PC-3 (cell line): ENCODE results near the gene DGKD.

Source experiments
- EZH2phosphoT487 ChIP-seq: fragments of 300-600 bp; sonication (generic); IDR thresholded peaks from 2 replicates; pipeline ENCODE4 v1.6.1; 2018; ENCODE audit warnings: mild to moderate bottlenecking, antibody characterized with exemption, low read length, borderline replicate concordance
- TF ChIP-seq, protein P1 (sequence below): fragments of 300-600 bp; sonication (generic); conservative IDR thresholded peaks from 2 replicates; pipeline ENCODE4 v1.5.1; 2017; ENCODE audit warnings: antibody characterized with exemption, low read depth, mild to moderate bottlenecking, low read length

DNA sequence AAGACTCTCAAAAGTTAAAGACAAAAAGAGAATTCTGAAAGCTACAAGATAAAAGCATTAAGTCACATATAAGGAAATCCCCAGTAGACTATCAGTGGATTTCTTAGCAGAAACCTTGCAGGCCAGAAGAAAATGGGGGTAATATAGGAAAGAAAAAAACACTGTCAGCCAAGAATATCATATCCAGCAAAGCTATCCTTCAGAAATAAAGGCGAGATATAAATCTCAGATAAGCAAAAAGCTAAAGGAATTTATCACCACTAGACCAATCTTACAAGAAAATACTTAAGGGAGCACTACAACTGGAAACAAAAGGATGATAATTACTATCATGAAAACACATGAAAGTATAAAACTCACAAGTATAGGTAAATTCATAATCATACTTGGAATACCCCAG is 149.2 kb downstream of the DGKD start:
- TF ChIP-seq, protein P1, sequence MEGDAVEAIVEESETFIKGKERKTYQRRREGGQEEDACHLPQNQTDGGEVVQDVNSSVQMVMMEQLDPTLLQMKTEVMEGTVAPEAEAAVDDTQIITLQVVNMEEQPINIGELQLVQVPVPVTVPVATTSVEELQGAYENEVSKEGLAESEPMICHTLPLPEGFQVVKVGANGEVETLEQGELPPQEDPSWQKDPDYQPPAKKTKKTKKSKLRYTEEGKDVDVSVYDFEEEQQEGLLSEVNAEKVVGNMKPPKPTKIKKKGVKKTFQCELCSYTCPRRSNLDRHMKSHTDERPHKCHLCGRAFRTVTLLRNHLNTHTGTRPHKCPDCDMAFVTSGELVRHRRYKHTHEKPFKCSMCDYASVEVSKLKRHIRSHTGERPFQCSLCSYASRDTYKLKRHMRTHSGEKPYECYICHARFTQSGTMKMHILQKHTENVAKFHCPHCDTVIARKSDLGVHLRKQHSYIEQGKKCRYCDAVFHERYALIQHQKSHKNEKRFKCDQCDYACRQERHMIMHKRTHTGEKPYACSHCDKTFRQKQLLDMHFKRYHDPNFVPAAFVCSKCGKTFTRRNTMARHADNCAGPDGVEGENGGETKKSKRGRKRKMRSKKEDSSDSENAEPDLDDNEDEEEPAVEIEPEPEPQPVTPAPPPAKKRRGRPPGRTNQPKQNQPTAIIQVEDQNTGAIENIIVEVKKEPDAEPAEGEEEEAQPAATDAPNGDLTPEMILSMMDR, result no peak
- no peak for TF ChIP-seq EZH2phosphoT487
